ENCODE results near the gene APBA2.

APBA2 gene

GRCh38 chr15:29050870-29051269, 165.1 kb downstream of the APBA2 start:
- TF ChIP-seq EZH2phosphoT487 (IDR thresholded peaks at IDR 0.05; ENCODE audit: low read length) (no peak), CTCF (IDR thresholded peaks at IDR 0.05; ENCODE audit: low read length) (no peak), EZH2 (optimal IDR thresholded peaks at IDR 0.05; ENCODE audit: low read depth, low read length) (no peak)
- no peaks in the 10 kb centered on the region for H3F3A ChIP-seq (ENCODE audit: insufficient read depth, low read length)
- H3K9me2 ChIP-seq (replicated peaks; ENCODE audit: insufficient read depth, low read length), result no peaks in the 10 kb centered on the region
- H3K9ac ChIP-seq (ENCODE audit: low read length), result no peak overlapping the region
- H3K4me3 ChIP-seq (ENCODE audit: low read length), result no peak overlapping the region
- H3K27ac ChIP-seq (ENCODE audit: low read length), result no peak overlapping the region
- no peaks in the 10 kb centered on the region for H3K79me2 ChIP-seq (ENCODE audit: low read length)
- no peaks in the 10 kb centered on the region for H3K27me3 ChIP-seq (replicated peaks; ENCODE audit: insufficient read depth, low read length)
- H2AFZ ChIP-seq (ENCODE audit: low read length), result no peak overlapping the region
- H3K9me3 ChIP-seq (replicated peaks; ENCODE audit: insufficient read depth, low read length), result no peaks in the 10 kb centered on the region
- H3K4me2 ChIP-seq (ENCODE audit: low read depth, low read length), result no peak overlapping the region
- no peak for DNase-seq
- H3K36me3 ChIP-seq (replicated peaks; ENCODE audit: insufficient read depth, low read length), result no peaks in the 10 kb centered on the region
- H4K20me1 ChIP-seq (ENCODE audit: insufficient read depth, low read length), result no peaks in the 10 kb centered on the region
- H3K4me1 ChIP-seq (ENCODE audit: low read length), result no peaks in the 10 kb centered on the region

GRCh38 chr15:29051422-29051821, 165.6 kb downstream of the APBA2 start:
- Histone ChIP-seq H4K20me1 (ENCODE audit: insufficient read depth, low read length) (no peaks in the 10 kb centered on the region), H3K9me3 (replicated peaks; ENCODE audit: insufficient read depth, low read length) (no peaks in the 10 kb centered on the region), H3K27me3 (replicated peaks; ENCODE audit: insufficient read depth, low read length) (no peaks in the 10 kb centered on the region), H3K4me1 (ENCODE audit: low read length) (no peaks in the 10 kb centered on the region), H3K4me3 (ENCODE audit: low read length) (no peak overlapping the region), H2AFZ (ENCODE audit: low read length) (no peak overlapping the region), H3K79me2 (ENCODE audit: low read length) (no peaks in the 10 kb centered on the region), H3F3A (ENCODE audit: insufficient read depth, low read length) (no peaks in the 10 kb centered on the region), H3K27ac (ENCODE audit: low read length) (no peak overlapping the region), H3K9me2 (replicated peaks; ENCODE audit: insufficient read depth, low read length) (no peaks in the 10 kb centered on the region), H3K9ac (ENCODE audit: low read length) (no peak overlapping the region), H3K4me2 (ENCODE audit: low read depth, low read length) (no peak overlapping the region), H3K36me3 (replicated peaks; ENCODE audit: insufficient read depth, low read length) (no peaks in the 10 kb centered on the region)
- DNase-seq, result no peak
- no peak for TF ChIP-seq EZH2phosphoT487 (IDR thresholded peaks at IDR 0.05; ENCODE audit: low read length)
- no peak for TF ChIP-seq CTCF (IDR thresholded peaks at IDR 0.05; ENCODE audit: low read length)
- no peak for TF ChIP-seq EZH2 (optimal IDR thresholded peaks at IDR 0.05; ENCODE audit: low read depth, low read length)

- Histone ChIP-seq H2AFZ (ENCODE audit: low read length) (no peak overlapping the region), H3K9ac (ENCODE audit: low read length) (no peak overlapping the region), H3K4me1 (ENCODE audit: low read length) (no peaks in the 10 kb centered on the region), H3K4me2 (ENCODE audit: low read depth, low read length) (no peak overlapping the region), H3K9me2 (replicated peaks; ENCODE audit: insufficient read depth, low read length) (no peaks in the 10 kb centered on the region), H3F3A (ENCODE audit: insufficient read depth, low read length) (no peaks in the 10 kb centered on the region), H3K27ac (ENCODE audit: low read length) (no peak overlapping the region), H3K9me3 (replicated peaks; ENCODE audit: insufficient read depth, low read length) (no peaks in the 10 kb centered on the region), H3K4me3 (ENCODE audit: low read length) (no peak overlapping the region), H3K36me3 (replicated peaks; ENCODE audit: insufficient read depth, low read length) (no peaks in the 10 kb centered on the region), H4K20me1 (ENCODE audit: insufficient read depth, low read length) (no peaks in the 10 kb centered on the region), H3K27me3 (replicated peaks; ENCODE audit: insufficient read depth, low read length) (no peaks in the 10 kb centered on the region), H3K79me2 (ENCODE audit: low read length) (no peaks in the 10 kb centered on the region)
- DNase-seq, result no peak
- TF ChIP-seq CTCF (IDR thresholded peaks at IDR 0.05; ENCODE audit: low read length) (no peak), EZH2 (optimal IDR thresholded peaks at IDR 0.05; ENCODE audit: low read depth, low read length) (no peak), EZH2phosphoT487 (IDR thresholded peaks at IDR 0.05; ENCODE audit: low read length) (no peak)
Measured at GRCh38 chr15:29053006-29053405, 167.2 kb downstream of the APBA2 start.

Data from MM.1S (cell line).